Left renal cortex interstitium (tissue), 4 donors: ENCODE data around the gene KRTAP19-8. TPM values are rescaled to one million over a fixed set of nuclear protein-coding genes. Genes with fewer than 3 reads are reported as not detected.

Source experiments
- DNase-seq, 4 donors: peaks; one replicate each; pipeline ENCODE4 v3.0.0-alpha.2; 2013; ENCODE audit warnings: low read depth in 4 of 4, low spot score in 2 of 4, missing footprints in 1 of 4
- polyA plus RNA-seq, 4 donors: library from polyadenylated mRNA; unstranded; fragments of 120-200 nt; gene quantifications; one replicate each; pipeline ENCODE4 v1.2.1, GENCODE V29; 2013; ENCODE audit not compliant: insufficient read length in 4 of 4

KRTAP19-8 gene
- polyA plus RNA-seq, result not detected

GRCh38 chr21:31038376-31038775 lies at the start of gene KRTAP19-8:
Gene KRTAP19-8 (minus strand): TSS chr21:31038476. CDS start chr21:31038443, 33 bp downstream.
- DNase-seq, result no peak

GRCh38 chr21:31087639-31088473 lies 49.6 kb upstream of the KRTAP19-8 start:
- no peak for DNase-seq

- no peak for DNase-seq
These were observed 46.4 kb upstream of the KRTAP19-8 start for GRCh38 chr21:31084689-31085088.

- no peak for DNase-seq
These were observed 40.5 kb upstream of the KRTAP19-8 start for GRCh38 chr21:31078796-31079195.

- no peak for DNase-seq
These were observed 39.9 kb upstream of the KRTAP19-8 start for GRCh38 chr21:31078216-31078615.

GRCh38 chr21:31075848-31076247 lies 37.6 kb upstream of the KRTAP19-8 start:
- no peak for DNase-seq

- no peak for DNase-seq
These were observed 34.3 kb upstream of the KRTAP19-8 start for GRCh38 chr21:31072533-31072932.

- no peak for DNase-seq
These were observed 26.5 kb upstream of the KRTAP19-8 start for GRCh38 chr21:31064803-31065202.

- no peak for DNase-seq
These were observed 14.3 kb upstream of the KRTAP19-8 start for GRCh38 chr21:31052489-31053142.

- DNase-seq, result no peak
These were observed 12.4 kb upstream of the KRTAP19-8 start for GRCh38 chr21:31050577-31051157.

- DNase-seq, result no peak
These were observed 7.6 kb upstream of the KRTAP19-8 start for GRCh38 chr21:31045841-31046240.

- no peak for DNase-seq
These were observed 5.2 kb upstream of the KRTAP19-8 start for GRCh38 chr21:31043471-31043870.

GRCh38 chr21:31042080-31042464 lies 3.8 kb upstream of the KRTAP19-8 start:
- no peak for DNase-seq

GRCh38 chr21:31041295-31042079 lies 3.2 kb upstream of the KRTAP19-8 start:
- no peak for DNase-seq

- DNase-seq, result no peak
These were observed 3.9 kb downstream of the KRTAP19-8 start for GRCh38 chr21:31034378-31034777.

GRCh38 chr21:31030367-31031106 lies 7.7 kb downstream of the KRTAP19-8 start:
- no peak for DNase-seq

GRCh38 chr21:31023680-31024079 lies 14.6 kb downstream of the KRTAP19-8 start:
- no peak for DNase-seq

GRCh38 chr21:31022306-31022705 lies 16.0 kb downstream of the KRTAP19-8 start:
- DNase-seq, result no peak

GRCh38 chr21:31018232-31018631 lies 20.0 kb downstream of the KRTAP19-8 start:
- no peak for DNase-seq

GRCh38 chr21:31014891-31015290 lies 23.4 kb downstream of the KRTAP19-8 start:
- DNase-seq, result peak in 2 of 4 donors; percentile 14 to 31
